GM18907 (cell line): Measurements from ENCODE around the gene MAMDC2.

Source experiments
- ATAC-seq: cut with Tn5 transposase; IDR thresholded peaks from one replicate; pipeline ENCODE4 v1.9.1; 2021; ENCODE audit warnings: mild to moderate bottlenecking, moderate library complexity; ENCODE audit not compliant: unreplicated experiment

Gene MAMDC2

DNA sequence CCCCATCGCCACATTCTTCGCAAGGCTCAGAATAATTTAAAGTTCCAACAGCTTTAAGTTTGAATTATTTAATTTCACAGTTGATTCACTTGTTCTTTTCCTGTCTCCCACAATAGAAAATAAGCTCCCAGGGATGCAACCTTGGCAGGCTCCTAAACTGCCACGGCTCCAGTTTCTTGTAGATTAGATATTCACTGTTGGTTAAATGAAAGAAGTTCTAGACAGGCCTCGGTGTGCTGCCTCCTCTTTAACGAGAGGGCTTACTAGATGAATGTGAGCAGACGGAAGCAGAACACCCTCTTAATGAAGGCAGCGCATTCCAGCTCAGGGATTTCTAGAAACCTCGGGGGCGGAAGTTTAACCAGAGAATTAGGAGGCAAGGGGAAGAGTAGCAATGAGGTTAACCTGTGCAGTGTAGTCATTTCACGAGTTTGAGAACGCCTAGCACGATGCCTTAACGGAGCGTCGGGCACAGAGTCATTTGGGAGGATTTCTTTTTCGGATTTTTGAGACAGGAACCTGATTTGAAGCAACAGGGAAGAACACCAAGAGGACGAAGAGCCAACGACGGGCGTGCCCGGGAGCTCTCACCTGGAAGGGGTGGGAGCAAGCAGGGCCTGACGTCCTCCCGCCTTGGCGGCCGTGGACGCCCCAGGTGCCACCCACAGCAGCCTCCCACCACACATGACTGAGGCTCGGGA is 214.5 kb downstream of the MAMDC2 start:
- ATAC-seq = peak; percentile 52

DNA sequence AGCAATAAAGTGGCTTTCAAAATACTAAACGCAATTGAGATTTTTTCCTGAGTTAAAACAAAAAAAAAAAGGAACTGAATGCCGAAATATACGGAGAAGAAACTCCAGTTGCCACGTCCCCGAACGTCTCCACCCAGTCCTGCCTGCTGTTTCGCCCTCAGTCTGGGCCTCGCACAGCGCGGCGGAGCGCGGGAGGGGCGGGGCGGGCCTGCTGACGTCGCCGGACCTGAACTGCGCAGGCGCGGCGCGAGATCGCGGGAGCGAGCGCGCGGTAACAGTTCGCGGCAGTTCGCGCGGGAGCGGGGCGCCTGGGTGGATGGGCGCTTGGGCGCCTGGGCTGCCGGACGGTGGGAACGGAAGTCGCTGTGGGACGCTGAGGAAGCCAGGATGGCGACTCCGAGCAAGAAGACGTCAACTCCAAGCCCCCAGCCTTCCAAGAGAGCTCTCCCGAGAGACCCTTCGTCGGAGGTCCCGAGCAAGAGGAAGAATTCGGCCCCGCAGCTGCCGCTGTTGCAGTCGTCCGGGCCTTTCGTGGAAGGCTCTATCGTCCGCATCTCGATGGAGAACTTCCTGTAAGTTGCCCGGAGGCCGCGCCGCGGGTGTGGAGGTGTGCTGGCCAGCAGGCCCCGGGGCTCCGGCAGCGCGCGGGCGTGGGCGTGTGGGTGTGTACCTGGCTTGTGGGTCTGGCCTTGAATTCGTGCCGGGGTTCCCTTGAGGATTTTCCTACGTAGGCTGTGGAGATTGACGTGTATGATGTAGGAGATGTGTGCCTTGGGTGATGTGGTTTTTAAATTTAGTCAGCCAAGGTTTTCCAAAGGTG is 215.3 kb downstream of the MAMDC2 start, which contains the start of gene SMC5:
TSS of gene SMC5 (plus strand) at position 287 of the 820 bp plus-strand sequence. CDS start at position 388, 101 bp downstream.
- peak; percentile 86 for ATAC-seq

DNA sequence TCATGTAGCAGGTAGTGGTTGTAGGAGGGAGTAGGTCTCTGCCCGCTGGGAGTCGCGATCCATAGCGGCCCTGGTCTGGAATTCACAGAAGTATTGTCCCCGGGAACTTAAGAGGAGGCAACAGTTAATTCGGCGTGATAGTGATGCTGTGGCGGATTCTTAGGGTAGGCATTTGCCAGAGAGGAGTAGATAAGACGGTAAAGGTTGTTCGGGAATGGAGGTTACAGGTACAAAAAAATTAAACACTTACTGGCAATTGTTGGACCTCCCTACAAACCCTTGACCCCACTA is 215.8 kb downstream of the MAMDC2 start:
- no peak for ATAC-seq

DNA sequence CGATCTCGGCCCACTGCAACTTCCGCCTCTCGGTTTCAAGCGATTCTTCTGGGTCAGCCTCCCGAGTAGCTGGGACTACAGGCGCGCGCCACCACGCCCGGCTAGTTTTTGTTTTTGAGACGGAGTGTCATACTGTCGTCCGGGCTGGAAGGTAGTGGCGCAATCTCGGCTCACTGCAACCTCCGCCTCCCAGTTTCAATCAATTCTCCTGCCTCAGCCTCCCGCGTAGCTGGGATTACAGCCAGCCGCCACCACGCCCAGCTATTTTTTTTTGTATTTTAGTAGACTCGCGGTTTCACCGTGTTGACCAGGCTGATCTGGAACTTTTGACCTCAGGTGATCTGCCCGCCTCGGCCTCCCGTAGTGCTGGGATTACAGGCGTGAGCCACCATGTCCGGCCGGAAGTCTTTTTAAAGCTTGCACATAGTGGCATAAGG is 216.4 kb downstream of the MAMDC2 start:
- ATAC-seq = no peak

GRCh38 chr9:70260606-70261005 is 217.0 kb downstream of the MAMDC2 start:
- peak; percentile 31 for ATAC-seq

DNA sequence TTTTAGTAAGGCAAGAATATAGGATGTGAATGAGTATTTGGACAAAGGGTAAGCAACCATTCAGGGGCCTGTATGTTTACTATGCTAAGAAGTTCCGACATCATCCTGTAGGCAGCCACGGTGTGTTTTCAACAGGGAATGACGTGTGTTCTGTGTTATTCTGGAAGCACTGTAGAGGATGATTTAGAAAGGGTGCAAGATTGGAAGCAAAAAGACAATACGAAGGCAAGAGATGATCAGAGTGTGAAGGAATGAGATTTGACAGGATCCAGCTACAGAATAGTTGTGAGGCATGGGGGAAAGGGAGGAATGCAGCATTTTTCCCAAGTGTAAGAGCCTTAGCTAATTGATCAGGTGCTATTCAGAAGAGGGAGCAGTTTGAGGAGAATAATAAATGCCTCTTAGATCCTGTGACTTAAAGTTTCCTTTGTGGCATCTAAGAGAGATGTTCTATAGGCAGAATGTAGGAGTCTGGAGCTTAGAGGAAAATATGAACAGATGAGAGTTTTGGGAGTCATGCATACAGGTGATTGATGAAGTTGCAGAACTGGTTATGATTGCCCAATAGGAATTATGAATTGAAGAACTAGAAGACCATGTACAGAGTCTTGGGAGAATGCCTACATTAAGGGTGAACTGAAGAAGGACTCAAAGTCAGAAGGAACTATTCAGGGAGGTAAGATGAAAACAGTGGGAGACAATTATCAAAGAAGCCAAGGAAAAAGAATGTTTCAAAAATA is 217.7 kb downstream of the MAMDC2 start:
- no peak for ATAC-seq

DNA sequence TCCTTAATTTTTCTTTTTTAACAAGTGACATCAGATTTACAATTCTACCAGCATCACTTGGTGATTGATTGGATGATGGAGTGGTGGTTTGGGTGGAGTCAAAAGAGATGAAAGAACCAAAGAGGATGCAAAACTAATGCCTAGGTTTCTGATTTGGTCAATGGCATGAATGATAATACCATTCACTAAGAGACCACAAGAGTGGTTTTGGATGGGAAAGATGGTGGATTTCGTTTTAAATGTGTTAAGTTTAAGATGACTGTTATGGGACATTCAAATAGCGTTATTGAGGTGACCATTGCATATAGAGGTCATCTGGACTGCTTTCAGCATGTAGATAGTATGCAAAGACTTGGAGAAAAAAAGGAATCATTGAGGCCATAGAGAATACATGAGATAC is 218.7 kb downstream of the MAMDC2 start:
- ATAC-seq = no peak

DNA sequence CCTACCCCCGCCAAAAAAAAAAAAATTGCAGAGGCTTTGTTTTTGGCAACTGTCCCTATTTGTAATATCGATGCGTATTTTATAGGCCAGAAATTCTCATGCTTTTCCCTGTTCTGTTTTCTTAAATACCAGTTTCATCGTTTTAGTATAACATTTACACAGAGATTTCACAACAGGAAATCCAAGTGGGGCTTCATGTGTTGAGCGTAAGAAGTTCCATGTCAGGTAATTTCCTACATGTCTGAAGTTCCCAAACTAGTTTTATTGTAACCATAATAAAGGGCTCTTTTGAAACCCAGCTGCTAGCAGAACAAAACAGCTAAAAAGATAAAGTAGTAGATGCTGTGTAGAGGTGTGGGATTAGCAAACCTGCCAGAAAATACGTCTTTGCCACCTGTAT is 219.3 kb downstream of the MAMDC2 start:
- ATAC-seq = no peak

DNA sequence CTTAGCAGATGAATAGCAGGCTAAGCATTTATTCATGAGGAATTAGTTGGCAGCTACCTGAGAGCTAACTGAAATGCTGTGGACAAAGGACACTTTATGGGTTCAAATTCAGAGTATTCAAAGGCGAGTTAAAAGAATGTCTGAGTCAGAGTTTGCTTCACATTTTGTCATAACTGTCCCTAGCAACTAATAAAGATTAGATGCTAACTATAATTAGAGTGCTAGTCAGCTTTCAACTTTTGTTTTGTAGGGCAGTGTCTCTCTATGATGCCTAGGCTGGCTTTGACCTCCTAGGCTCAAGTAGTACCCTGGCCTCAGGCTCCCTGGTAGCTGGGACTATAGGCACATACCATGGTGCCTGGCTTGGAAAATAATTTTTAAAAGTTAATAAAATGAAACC is 219.8 kb downstream of the MAMDC2 start:
- no peak for ATAC-seq
